ENCODE data around the gene LDLRAD1.

- TF ChIP-seq EZH2 (IDR thresholded peaks at IDR 0.05; ENCODE audit: borderline replicate concordance, low read depth, low read length, severe bottlenecking) = no peak
- no peak for TF ChIP-seq CTCF (IDR thresholded peaks at IDR 0.05; ENCODE audit: borderline replicate concordance, extremely low read depth, low read length, poor library complexity, severe bottlenecking)
Measured at GRCh38 chr1:53995683-53996082, 22.3 kb downstream of the LDLRAD1 start.

All from DND-41 (cell line).